Ovary (tissue), 9 donors: ENCODE data around the gene MDFI. TPM values are rescaled to one million over a fixed set of nuclear protein-coding genes. Genes with fewer than 3 reads are reported as not detected.

Source experiments
- DNase-seq, 5 donors: peaks; one replicate each; pipeline ENCODE4 v3.0.0-alpha.2; 2019 to 2020
- H3K27ac ChIP-seq, 2 donors: fragments of 200-600 bp; one replicate each; pipeline versions ENCODE4 v1.5.1 to v1.8.0; 2019 to 2022
- H3K27me3 ChIP-seq: fragments of 200-600 bp; one replicate; pipeline ENCODE4 v1.8.0; 2022
- H3K36me3 ChIP-seq: fragments of 200-600 bp; sonication (generic); one replicate; pipeline ENCODE4 v1.5.1; 2019
- H3K4me1 ChIP-seq: one replicate; pipeline ENCODE4 v1.8.1; 2013; ENCODE audit warnings: mild to moderate bottlenecking, moderate library complexity; ENCODE audit not compliant: insufficient read depth
- H3K4me3 ChIP-seq: fragments of 200-600 bp; sonication (generic); one replicate; pipeline ENCODE4 v1.5.1; 2017
- H3K9me3 ChIP-seq, 2 donors: fragments of 200-600 bp in 1 of 2; sonication (generic) in 1 of 2; one replicate each; pipeline versions ENCODE4 v1.5.1 to v1.8.1; 2013 to 2019; ENCODE audit warnings: mild to moderate bottlenecking in 1 of 2, moderate library complexity in 1 of 2
- CTCF ChIP-seq, 3 donors: fragments of 450-650 bp in 2 of 3; fragments of 200-600 bp in 1 of 3; IDR thresholded peaks; one replicate each; pipeline versions ENCODE4 v1.5.1 to v1.8.0; 2016 to 2022; ENCODE audit warnings: antibody characterized with exemption in 3 of 3, mild to moderate bottlenecking in 1 of 3
- EP300 ChIP-seq: sonication (generic); formaldehyde crosslinking; IDR thresholded peaks from one replicate; pipeline ENCODE4 v1.6.1; 2017; ENCODE audit warnings: antibody characterized with exemption
- POLR2A ChIP-seq: fragments of 450-650 bp; IDR thresholded peaks from one replicate; pipeline ENCODE4 v1.6.1; 2017; ENCODE audit warnings: antibody characterized with exemption, mild to moderate bottlenecking, moderate library complexity
- WGBS, 3 donors: extraction: QIAGEN DNeasy Blood & Tissue Kit in 1 of 3; methylation state at CpG; one replicate each; pipeline versions ENCODE4 v1.1.5 to v1.1.7; 2013 to 2017; 5-methylcytosine and 5-hydroxymethylcytosine counted together
- intact Hi-C, 4 donors: fragments of 100-400 bp; cut with DNase I; formaldehyde crosslinking; loops; one replicate each; pipeline versions ENCODE4 v1.11.0 to v1.15.1; 2022 to 2023
- polyA plus RNA-seq, 2 donors: library from polyadenylated mRNA; stranded (reverse); fragments of 200-250 nt in 1 of 2; fragments of 350-450 nt in 1 of 2; fragmentation: Illumina TruSeq in 1 of 2; extraction: RNeasy Lipid Tissue Mini Kit (QIAGEN cat#74804) in 1 of 2; gene quantifications; one replicate each; pipeline ENCODE4 v1.2.3, GENCODE V29; 2013 to 2014
- total RNA-seq, 7 donors: library from RNA; depleted of rRNA in 2 of 7; stranded (reverse); fragments of >200 nt in 2 of 7; fragmentation: NEBNext Ultra II Directional in 3 of 7; extraction: Animal tissue kit (Norgen Biotek cat#: 25700) in 3 of 7; gene quantifications; one replicate each; pipeline versions ENCODE4 v1.1.0 to v1.2.4, GENCODE V29; 2016 to 2023
- donor health status: DM: no; HTN: no; CAD: no; lungs with moderate emphysema.
- donor health status: DM: no; HTN: no; CAD: no.
- donor health status: Bipolar disorder and iron deficiency.
- donor health status: DM: yes; HTN: yes; CAD: no.
- donor health status: DM: no; HTN: no; CAD: no.
- donor health status: DM: yes; HTN: yes; CAD: no.

The MDFI gene
- total and polyA plus RNA-seq, 9 donors = 3.8 to 24.4 (median 20.4) TPM

- TF ChIP-seq POLR2A = no peak
- peak; percentile 43 to 80 (median 67) for TF ChIP-seq CTCF (IDR thresholded peaks at IDR 0.05)
- Histone ChIP-seq H3K9me3 (no peaks in the 10 kb centered on the region), H3K4me1 (no peaks in the 10 kb centered on the region), H3K4me3 (no peak overlapping the region), H3K27ac (no peak overlapping the region), H3K27me3 (no peaks in the 10 kb centered on the region), H3K36me3 (no peaks in the 10 kb centered on the region)
- intact Hi-C loops = loop anchor here (1.0 to 2.0 kb wide), 2 partner anchors 80 kb away; no protein-coding TSS in a partner anchor
- 3 to 6% (median 4%) methylated on average over 20 of the region's 20 CpGs for WGBS, 3 donors
- peak; percentile 75 to 83 (median 83) for DNase-seq
Observed at GRCh38 chr6:41602864-41603608, 35.2 kb upstream of the MDFI start.

- no peak for DNase-seq
- WGBS, 3 donors = 71 to 75% (median 75%) methylated on average over 4 to 5 of the region's 5 CpGs
- H3K36me3 ChIP-seq = no peaks in the 10 kb centered on the region
- no peaks in the 10 kb centered on the region for H3K9me3 ChIP-seq
- H3K4me3 ChIP-seq = no peak overlapping the region
- TF ChIP-seq EP300 (no peak), POLR2A (no peak), CTCF (IDR thresholded peaks at IDR 0.05) (no peak)
- no peaks in the 10 kb centered on the region for H3K4me1 ChIP-seq
- no peaks in the 10 kb centered on the region for H3K27me3 ChIP-seq
- intact Hi-C loops = no loop called here
- H3K27ac ChIP-seq = no peak overlapping the region
Observed at GRCh38 chr6:41604006-41604405, 34.3 kb upstream of the MDFI start.

DNA sequence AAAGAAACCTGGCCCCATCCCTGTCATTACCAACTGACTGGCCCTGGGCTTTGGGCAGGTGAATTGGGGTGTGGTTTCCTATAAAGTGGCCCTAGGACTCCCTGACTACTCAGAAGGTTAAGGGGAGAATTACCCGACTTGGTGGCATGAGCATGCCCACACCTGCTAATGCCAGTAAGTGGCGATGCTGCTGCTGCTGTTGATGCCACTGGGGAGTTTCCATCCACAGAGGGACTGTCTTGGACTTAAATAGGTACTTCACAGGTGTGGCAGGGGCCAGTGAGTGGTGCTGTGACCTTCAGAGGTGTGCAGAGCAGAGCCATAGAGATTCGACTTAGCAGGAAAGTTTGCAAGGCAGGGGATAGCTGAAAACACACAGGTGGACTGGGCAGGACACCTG is 32.6 kb upstream of the MDFI start:
- intact Hi-C loops = no loop called here
- no peak overlapping the region for H3K27ac ChIP-seq
- 77 to 81% (median 78%) methylated on average over 3 of the region's 3 CpGs for WGBS, 3 donors
- no peak overlapping the region for H3K4me3 ChIP-seq
- no peaks in the 10 kb centered on the region for H3K4me1 ChIP-seq
- H3K9me3 ChIP-seq = no peaks in the 10 kb centered on the region
- TF ChIP-seq EP300 (no peak), POLR2A (no peak), CTCF (IDR thresholded peaks at IDR 0.05) (no peak)
- H3K36me3 ChIP-seq = no peaks in the 10 kb centered on the region
- DNase-seq = no peak
- no peaks in the 10 kb centered on the region for H3K27me3 ChIP-seq

- Histone ChIP-seq H3K4me1 (no peaks in the 10 kb centered on the region), H3K4me3 (no peak overlapping the region), H3K36me3 (no peaks in the 10 kb centered on the region), H3K9me3 (no peaks in the 10 kb centered on the region), H3K27me3 (no peaks in the 10 kb centered on the region), H3K27ac (no peak overlapping the region)
- intact Hi-C loops = no loop called here
- 84 to 95% (median 93%) methylated on average over 5 of the region's 5 CpGs for WGBS, 3 donors
- DNase-seq = no peak
- TF ChIP-seq CTCF (IDR thresholded peaks at IDR 0.05) (no peak), EP300 (no peak), POLR2A (no peak)
Observed at GRCh38 chr6:41607036-41607435, 31.2 kb upstream of the MDFI start.
